Measurements from ENCODE around the gene CYP1B1.
"Not testable (repeated sequence)": the region's sequence is repeated elsewhere in the genome, so short reads cannot be mapped to it uniquely, and the experiment has no call there.

The CYP1B1 gene

GRCh38 chr2:38075507-38076151, at the start of gene CYP1B1:
CYP1B1 (minus strand) TSS chr2:38076151; CDS start chr2:38075388, 763 bp downstream.
- in situ Hi-C loops (cut with HindIII; ENCODE audit: low sequenced_read_pairs), result no loop called here

GRCh38 chr2:38125007-38125406, 49.1 kb upstream of the CYP1B1 start:
- in situ Hi-C loops (cut with HindIII; ENCODE audit: low sequenced_read_pairs), result no loop called here

- in situ Hi-C loops (cut with HindIII; ENCODE audit: low sequenced_read_pairs), result no loop called here
These were observed 48.0 kb upstream of the CYP1B1 start for GRCh38 chr2:38123911-38124310.

GRCh38 chr2:38122344-38122743, 46.4 kb upstream of the CYP1B1 start:
- in situ Hi-C loops (cut with HindIII; ENCODE audit: low sequenced_read_pairs), result no loop called here

- in situ Hi-C loops (cut with HindIII; ENCODE audit: low sequenced_read_pairs), result no loop called here
These were observed 45.5 kb upstream of the CYP1B1 start for GRCh38 chr2:38121481-38121880.

- in situ Hi-C loops (cut with HindIII; ENCODE audit: low sequenced_read_pairs), result no loop called here
These were observed 44.9 kb upstream of the CYP1B1 start for GRCh38 chr2:38120829-38121228.

- in situ Hi-C loops (cut with HindIII; ENCODE audit: low sequenced_read_pairs), result no loop called here
These were observed 44.3 kb upstream of the CYP1B1 start for GRCh38 chr2:38120264-38120592.

GRCh38 chr2:38116762-38117161, 40.8 kb upstream of the CYP1B1 start:
- in situ Hi-C loops (cut with HindIII; ENCODE audit: low sequenced_read_pairs), result loop anchor here (5.0 kb wide), 1 partner anchor 49 kb away; no protein-coding TSS in a partner anchor

GRCh38 chr2:38115216-38116032, 39.5 kb upstream of the CYP1B1 start:
- in situ Hi-C loops (cut with HindIII; ENCODE audit: low sequenced_read_pairs), result loop anchor here (5.0 kb wide), 1 partner anchor 48 kb away; no protein-coding TSS in a partner anchor

- in situ Hi-C loops (cut with HindIII; ENCODE audit: low sequenced_read_pairs), result no loop called here
These were observed 38.2 kb upstream of the CYP1B1 start for GRCh38 chr2:38113981-38114708.

- in situ Hi-C loops (cut with HindIII; ENCODE audit: low sequenced_read_pairs), result no loop called here
These were observed 37.1 kb upstream of the CYP1B1 start for GRCh38 chr2:38113051-38113450.

GRCh38 chr2:38111350-38111749, 35.4 kb upstream of the CYP1B1 start:
- in situ Hi-C loops (cut with HindIII; ENCODE audit: low sequenced_read_pairs), result not testable (repeated sequence)

GRCh38 chr2:38109732-38110181, 33.8 kb upstream of the CYP1B1 start:
- in situ Hi-C loops (cut with HindIII; ENCODE audit: low sequenced_read_pairs), result no loop called here

GRCh38 chr2:38108907-38109731, 33.2 kb upstream of the CYP1B1 start:
- in situ Hi-C loops (cut with HindIII; ENCODE audit: low sequenced_read_pairs), result no loop called here

- in situ Hi-C loops (cut with HindIII; ENCODE audit: low sequenced_read_pairs), result no loop called here
These were observed 31.9 kb upstream of the CYP1B1 start for GRCh38 chr2:38107738-38108410.

- in situ Hi-C loops (cut with HindIII; ENCODE audit: low sequenced_read_pairs), result no loop called here
These were observed 30.6 kb upstream of the CYP1B1 start for GRCh38 chr2:38106405-38107094.

- in situ Hi-C loops (cut with HindIII; ENCODE audit: low sequenced_read_pairs), result no loop called here
These were observed 30.0 kb upstream of the CYP1B1 start for GRCh38 chr2:38105922-38106321.

- in situ Hi-C loops (cut with HindIII; ENCODE audit: low sequenced_read_pairs), result no loop called here
These were observed 28.6 kb upstream of the CYP1B1 start for GRCh38 chr2:38104598-38104997.

GRCh38 chr2:38100328-38100727, 24.4 kb upstream of the CYP1B1 start:
- in situ Hi-C loops (cut with HindIII; ENCODE audit: low sequenced_read_pairs), result no loop called here
